ENCODE measurements around the gene NADSYN1.
"Not testable (repeated sequence)": the region's sequence is repeated elsewhere in the genome, so short reads cannot be mapped to it uniquely, and the experiment has no call there.

Gene NADSYN1

DNA sequence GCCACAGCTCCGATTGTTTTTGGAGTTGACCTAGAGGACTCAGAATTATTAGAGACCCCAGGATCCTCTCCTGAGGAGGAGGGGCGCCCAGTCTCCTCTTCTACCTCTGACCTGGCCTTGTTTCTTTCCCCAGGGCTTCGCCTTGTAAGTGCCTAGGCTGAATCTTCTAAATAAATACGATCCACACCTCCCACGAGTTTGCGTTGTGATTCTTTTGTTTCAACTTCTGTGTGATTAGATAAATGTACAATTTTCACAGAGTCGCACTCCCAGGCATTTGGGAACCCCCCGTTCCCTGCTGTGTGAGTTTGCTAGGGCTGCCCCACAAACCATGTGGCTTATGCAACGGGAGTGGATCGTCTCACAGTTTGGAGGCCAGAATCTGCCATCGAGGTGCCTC is 86.0 kb downstream of the NADSYN1 start:
- H3K4me3 ChIP-seq (ENCODE audit: low read depth, low read length), result no peak overlapping the region
- TF ChIP-seq, protein P1, sequence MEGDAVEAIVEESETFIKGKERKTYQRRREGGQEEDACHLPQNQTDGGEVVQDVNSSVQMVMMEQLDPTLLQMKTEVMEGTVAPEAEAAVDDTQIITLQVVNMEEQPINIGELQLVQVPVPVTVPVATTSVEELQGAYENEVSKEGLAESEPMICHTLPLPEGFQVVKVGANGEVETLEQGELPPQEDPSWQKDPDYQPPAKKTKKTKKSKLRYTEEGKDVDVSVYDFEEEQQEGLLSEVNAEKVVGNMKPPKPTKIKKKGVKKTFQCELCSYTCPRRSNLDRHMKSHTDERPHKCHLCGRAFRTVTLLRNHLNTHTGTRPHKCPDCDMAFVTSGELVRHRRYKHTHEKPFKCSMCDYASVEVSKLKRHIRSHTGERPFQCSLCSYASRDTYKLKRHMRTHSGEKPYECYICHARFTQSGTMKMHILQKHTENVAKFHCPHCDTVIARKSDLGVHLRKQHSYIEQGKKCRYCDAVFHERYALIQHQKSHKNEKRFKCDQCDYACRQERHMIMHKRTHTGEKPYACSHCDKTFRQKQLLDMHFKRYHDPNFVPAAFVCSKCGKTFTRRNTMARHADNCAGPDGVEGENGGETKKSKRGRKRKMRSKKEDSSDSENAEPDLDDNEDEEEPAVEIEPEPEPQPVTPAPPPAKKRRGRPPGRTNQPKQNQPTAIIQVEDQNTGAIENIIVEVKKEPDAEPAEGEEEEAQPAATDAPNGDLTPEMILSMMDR (IDR thresholded peaks at IDR 0.05; ENCODE audit: insufficient read depth, low read depth, low read length, missing control alignments), result no peak
- DNase-seq (ENCODE audit: low read depth), result no peak

DNA sequence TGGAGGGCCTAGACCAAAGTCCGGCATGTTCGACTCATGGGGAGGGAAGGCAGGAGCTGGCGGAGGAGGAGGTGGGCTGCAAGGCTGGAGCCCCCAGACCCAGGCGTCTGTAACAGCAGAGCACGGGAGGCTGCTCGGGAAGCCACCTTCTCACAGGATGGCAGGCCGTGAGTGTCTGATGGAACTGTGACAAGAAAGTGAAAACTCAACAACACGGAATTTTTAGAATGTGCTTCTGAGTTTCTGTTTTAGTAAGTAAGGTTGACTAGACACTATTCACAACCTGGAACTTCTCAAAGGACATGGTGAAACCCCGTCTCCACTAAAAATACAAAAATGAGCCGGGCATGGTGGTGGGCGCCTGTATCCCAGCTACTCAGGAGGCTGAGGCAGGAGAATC is 87.0 kb downstream of the NADSYN1 start:
- not testable (repeated sequence) for H3K4me3 ChIP-seq (ENCODE audit: low read depth, low read length)

DNA sequence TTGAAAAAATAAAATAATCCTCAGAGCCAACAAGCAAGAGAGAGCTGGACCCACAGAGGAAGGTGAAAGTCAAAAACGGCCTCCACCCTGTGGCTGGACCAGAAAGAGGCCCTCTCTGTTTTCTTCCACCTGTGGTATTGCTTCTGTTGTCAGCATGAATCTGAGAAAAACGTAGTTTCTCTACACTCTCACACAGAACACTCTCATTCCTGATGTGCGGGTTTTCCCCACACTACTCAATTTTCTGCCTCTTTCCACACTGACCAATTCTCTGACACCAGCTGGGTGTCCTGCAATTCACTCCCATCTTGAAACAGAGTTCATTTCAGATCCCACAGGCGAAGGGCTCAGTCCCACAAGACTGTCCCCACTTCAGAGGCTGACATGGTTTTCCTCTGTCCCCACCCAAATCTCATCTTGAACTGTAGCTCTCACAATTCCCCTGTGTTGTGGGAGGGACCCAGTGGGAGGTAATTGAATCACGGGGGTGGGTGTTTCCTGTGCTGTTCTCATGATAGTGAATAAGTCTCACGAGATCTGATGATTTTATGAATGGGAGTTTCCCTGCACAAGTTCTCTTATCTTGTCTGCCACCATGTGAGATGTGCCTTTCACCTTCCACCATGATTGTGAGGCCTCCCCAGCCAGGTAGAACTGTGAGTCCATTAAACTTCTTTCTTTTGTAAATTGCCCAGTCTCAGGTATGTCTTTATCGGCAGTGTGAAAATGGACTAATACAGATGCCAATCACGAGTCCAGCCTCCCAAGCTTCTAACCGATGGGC is 87.7 kb downstream of the NADSYN1 start:
- DNase-seq (ENCODE audit: low read depth), result peak; percentile 85
- H3K4me3 ChIP-seq (ENCODE audit: low read depth, low read length), result not testable (repeated sequence)

More for the DNA sequence above, 87.0 kb downstream of the NADSYN1 start:
- peak; percentile 84 for DNase-seq (ENCODE audit: low read depth)

DNA sequence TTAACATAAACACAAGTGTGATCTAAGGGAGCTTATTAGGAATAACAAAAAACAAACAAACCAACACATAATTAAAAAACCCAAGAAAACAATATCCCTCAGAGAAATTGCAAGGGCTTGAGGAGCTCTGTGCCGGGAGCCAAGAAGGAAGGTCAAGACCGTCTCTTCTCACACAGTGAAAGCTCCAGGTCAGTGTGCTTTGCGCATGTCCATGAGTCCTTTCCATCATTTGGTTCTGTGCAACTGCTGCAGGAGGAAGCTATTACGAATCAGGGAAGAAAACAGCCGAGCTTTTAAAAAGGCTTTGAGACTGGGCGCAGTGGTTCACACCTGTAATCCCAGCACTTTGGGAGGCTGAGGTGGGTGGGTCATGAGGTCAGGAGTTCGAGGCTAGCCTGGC is 89.4 kb downstream of the NADSYN1 start:
- TF ChIP-seq, protein P1 (IDR thresholded peaks at IDR 0.05; ENCODE audit: insufficient read depth, low read depth, low read length, missing control alignments), result no peak
- H3K4me3 ChIP-seq (ENCODE audit: low read depth, low read length), result no peak overlapping the region
- DNase-seq (ENCODE audit: low read depth), result no peak

DNA sequence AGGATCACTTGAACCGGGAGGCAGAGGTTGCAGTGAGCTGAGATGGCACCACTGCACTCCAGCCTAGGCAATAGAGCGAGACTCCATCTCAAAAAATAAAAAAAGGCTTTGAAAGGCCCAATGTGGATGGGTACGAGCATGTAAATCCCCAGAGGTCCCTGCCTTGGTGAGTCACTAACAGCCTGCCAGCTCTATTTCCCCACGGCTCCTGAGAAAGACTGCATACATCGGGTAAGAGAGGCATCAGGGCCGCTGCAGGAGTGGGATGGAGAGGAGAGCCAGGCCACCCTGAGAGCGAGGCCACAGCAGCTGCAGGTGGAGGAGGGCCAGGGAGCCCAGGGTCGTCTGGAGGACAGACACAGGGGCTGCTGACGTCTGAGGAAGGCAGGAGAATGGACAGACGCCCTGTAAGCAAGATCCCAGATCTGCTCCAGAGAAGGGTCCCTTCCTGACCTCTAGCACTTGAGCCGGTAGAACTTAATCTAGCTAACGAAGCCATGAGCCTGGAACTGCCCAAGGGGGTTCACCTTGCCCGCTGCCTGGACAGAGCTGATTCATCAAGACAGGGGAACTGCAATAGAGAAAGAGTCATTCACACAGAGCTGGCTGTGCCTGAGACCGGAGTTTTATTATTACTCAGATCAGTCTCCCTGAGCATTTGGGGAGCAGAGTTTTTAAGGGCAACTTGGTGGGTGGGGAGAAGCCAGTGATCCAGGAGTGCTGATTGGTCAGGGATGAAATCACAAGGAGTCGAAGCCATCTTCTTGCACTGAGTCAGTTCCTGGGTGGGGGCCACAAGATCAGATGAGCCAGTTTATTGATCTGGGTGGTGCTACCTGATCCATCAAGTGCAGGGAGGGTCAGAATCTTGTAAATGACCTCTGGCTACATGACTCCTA is 90.1 kb downstream of the NADSYN1 start:
- TF ChIP-seq, protein P1 (IDR thresholded peaks at IDR 0.05; ENCODE audit: insufficient read depth, low read depth, low read length, missing control alignments), result no peak
- peak; percentile 82 for DNase-seq (ENCODE audit: low read depth)

DNA sequence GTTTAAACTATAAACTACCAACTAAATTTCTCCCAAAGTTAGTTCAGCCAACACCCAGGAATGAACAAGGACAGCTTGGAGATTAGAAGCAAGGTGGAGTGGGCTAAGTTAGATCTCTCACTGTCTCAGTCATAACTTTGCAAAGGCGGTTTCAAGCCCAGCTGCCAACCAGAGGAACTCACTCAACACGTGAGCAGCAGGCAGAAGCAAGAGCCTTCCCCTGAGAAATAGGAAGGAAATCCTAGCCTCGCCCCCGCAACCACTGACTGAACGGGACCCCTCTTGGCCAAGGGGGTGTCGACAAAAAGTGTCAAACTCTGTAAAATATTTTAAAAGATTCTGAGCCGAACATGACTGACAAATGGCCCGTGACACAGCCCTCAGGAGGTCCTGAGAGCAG is 90.9 kb downstream of the NADSYN1 start:
- TF ChIP-seq, protein P1 (IDR thresholded peaks at IDR 0.05; ENCODE audit: insufficient read depth, low read depth, low read length, missing control alignments), result no peak
- H3K4me3 ChIP-seq (ENCODE audit: low read depth, low read length), result no peak overlapping the region
- peak; percentile 37 for DNase-seq (ENCODE audit: low read depth)

More for the DNA sequence above, 90.1 kb downstream of the NADSYN1 start:
- no peak overlapping the region for H3K4me3 ChIP-seq (ENCODE audit: low read depth, low read length)

DNA sequence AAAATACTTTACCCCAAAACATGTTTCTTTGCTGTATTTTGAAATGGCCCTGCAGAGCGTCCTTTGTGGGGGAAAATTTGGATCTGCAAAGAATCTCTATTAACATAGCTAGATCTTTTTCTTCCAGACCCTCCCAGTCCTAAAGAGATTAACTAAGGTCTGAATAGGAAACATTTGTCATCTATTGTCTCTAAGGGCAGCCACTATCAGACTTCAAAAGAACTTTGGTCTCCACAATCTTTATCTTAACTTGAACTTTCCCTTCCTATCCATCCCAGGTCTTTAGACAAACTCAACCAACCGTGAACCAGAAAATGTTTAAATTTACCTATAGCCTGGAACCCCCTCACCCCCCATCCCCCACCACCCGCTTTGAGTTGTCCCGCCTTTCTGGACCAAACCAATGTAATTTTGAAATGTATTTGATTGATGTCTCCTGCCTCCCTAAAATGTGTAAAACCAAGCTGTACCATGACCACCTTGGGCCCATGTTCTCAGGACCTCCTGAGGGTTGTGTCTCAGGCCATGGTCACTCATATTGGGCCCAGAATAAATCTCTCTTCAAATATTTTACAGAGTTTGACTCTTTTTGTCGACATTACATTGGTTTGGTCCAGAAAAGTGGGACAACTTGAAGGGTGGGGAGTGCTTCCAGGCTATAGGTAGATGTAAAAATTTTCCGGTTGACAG is 91.7 kb downstream of the NADSYN1 start:
- TF ChIP-seq, protein P1 (IDR thresholded peaks at IDR 0.05; ENCODE audit: insufficient read depth, low read depth, low read length, missing control alignments), result no peak
- H3K4me3 ChIP-seq (ENCODE audit: low read depth, low read length), result no peak overlapping the region
- no peak for DNase-seq (ENCODE audit: low read depth)
